Prostate gland (tissue), 2 donors: Measurements from ENCODE around the gene ZNF223.

Experiments
- POLR2A ChIP-seq: fragments of 450-650 bp; IDR thresholded peaks from one replicate; pipeline ENCODE4 v1.6.1; 2016; ENCODE audit warnings: antibody characterized with exemption, mild to moderate bottlenecking
- TF ChIP-seq, protein P1 (sequence below), 4 experiments: fragments of 200-600 bp in 2 of 4; fragments of 450-650 bp in 2 of 4; sonication (generic) in 2 of 4; IDR thresholded peaks; 1 replicate in 3 of 4; 2 replicates in 1 of 4; pipeline ENCODE4 v1.5.1; 2016 to 2019; ENCODE audit warnings: antibody characterized with exemption in 4 of 4, mild to moderate bottlenecking in 2 of 4, moderate library complexity in 2 of 4

DNA sequence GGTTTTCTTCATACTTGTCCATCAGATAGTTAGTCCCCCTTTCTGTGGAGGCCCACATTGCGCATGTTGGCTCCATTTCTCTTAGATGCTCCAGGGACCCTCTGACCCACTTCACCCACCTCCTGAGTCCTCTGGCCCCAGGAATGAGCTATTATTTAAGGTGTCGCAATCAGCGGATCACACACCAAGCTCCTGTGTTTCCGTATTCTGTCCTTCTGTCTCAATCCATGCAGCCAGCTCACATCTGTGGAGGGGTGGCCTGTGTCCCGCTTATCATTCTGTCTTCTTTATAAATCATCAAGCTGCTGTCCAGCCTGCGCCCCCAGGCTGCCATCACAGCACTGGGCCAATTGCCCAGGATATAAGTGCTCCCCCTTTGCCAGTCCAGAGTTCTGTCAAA lies 44.4 kb upstream of the ZNF223 start:
- TF ChIP-seq, protein P1, sequence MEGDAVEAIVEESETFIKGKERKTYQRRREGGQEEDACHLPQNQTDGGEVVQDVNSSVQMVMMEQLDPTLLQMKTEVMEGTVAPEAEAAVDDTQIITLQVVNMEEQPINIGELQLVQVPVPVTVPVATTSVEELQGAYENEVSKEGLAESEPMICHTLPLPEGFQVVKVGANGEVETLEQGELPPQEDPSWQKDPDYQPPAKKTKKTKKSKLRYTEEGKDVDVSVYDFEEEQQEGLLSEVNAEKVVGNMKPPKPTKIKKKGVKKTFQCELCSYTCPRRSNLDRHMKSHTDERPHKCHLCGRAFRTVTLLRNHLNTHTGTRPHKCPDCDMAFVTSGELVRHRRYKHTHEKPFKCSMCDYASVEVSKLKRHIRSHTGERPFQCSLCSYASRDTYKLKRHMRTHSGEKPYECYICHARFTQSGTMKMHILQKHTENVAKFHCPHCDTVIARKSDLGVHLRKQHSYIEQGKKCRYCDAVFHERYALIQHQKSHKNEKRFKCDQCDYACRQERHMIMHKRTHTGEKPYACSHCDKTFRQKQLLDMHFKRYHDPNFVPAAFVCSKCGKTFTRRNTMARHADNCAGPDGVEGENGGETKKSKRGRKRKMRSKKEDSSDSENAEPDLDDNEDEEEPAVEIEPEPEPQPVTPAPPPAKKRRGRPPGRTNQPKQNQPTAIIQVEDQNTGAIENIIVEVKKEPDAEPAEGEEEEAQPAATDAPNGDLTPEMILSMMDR (IDR thresholded peaks at IDR 0.05) = no peak
- TF ChIP-seq POLR2A = no peak
